ENCODE measurements around the gene FAM217B. TPM values are rescaled to one million over a fixed set of nuclear protein-coding genes. Genes with fewer than 3 reads are reported as not detected.

FAM217B gene
- total and polyA plus RNA-seq, 2 of the 8 experiments (the other 6 are each of a cell fraction or from before 2014, with no cell fraction given): 5.4 to 28.5 TPM

- peaks cover 0 to 3% (median 2%) of the 10 kb centered on the region in 4 experiments; a peak in 4 of 7 replicates for H3K4me1 ChIP-seq (replicated peaks in 1 of 4; ENCODE audit: control insufficient read depth in 3 of 4, insufficient read depth in 4 of 4, low read length in 3 of 4)
- no peak overlapping the region for H3K14ac ChIP-seq (ENCODE audit: insufficient read length)
- no peak overlapping the region for H2AK5ac ChIP-seq (ENCODE audit: low read depth, low read length)
- H3K18ac ChIP-seq (ENCODE audit: extremely low read depth, low read length): no peak overlapping the region
- no peak overlapping the region for H2BK120ac ChIP-seq (replicated peaks; ENCODE audit: low read depth, low read length)
- FAIRE-seq: no peak
- ChIA-PET POLR2A (ENCODE audit: partially characterized antibody) (interaction anchor here (0.5 kb wide), 1 partner anchor 16 kb away, joined by 4 read pairs; no protein-coding TSS in a partner anchor), CTCF (ENCODE audit: partially characterized antibody) (interaction anchor here (0.8 to 3.5 kb wide), 8 partner anchors 10 to 824 kb away, joined by 3 to 23 read pairs (median 3); no protein-coding TSS in a partner anchor)
- H2BK12ac ChIP-seq (ENCODE audit: low read depth, low read length): no peak overlapping the region
- no peaks in the 10 kb centered on the region for H3K79me2 ChIP-seq (ENCODE audit: control insufficient read depth in 1 of 2, insufficient read depth in 2 of 2, low read length in 2 of 2)
- no peak overlapping the region for H3K9ac ChIP-seq (replicated peaks in 1 of 4; ENCODE audit: extremely low read depth in 1 of 4, low read depth in 3 of 4, low read length in 3 of 4)
- H3K79me1 ChIP-seq (ENCODE audit: low read depth, low read length): no peaks in the 10 kb centered on the region
- WGBS, 2 experiments (ENCODE audit: extremely low coverage in 1 of 2, insufficient coverage in 1 of 2, insufficient read length in 1 of 2, insufficient replicate concordance in 2 of 2, low coverage in 1 of 2, low lambda C conversion rate in 2 of 2, missing lambda C conversion rate in 1 of 2): 88% methylated on average over 8 of the region's 8 CpGs; no CpG with 5 or more reads in 1 of the 2 experiments
- no peak overlapping the region for H3K27ac ChIP-seq (ENCODE audit: low read depth, low read length)
- H4K8ac ChIP-seq (ENCODE audit: extremely low read depth, insufficient read depth, low read length): no peak overlapping the region
- no peak overlapping the region for H2BK20ac ChIP-seq (ENCODE audit: low read length)
- H4K20me1 ChIP-seq (replicated peaks in 1 of 2; ENCODE audit: control insufficient read depth in 1 of 2, insufficient read depth in 2 of 2, low read length in 2 of 2): peaks cover 0 to 7% of the 10 kb centered on the region in 2 experiments
- H3K56ac ChIP-seq (replicated peaks; ENCODE audit: insufficient read length, low read depth, low read length): no peak overlapping the region
- TF ChIP-seq SP1 (IDR thresholded peaks at IDR 0.05; ENCODE audit: low read depth, low read length): no peak
- no peak for TF ChIP-seq ASH2L (IDR thresholded peaks at IDR 0.05; ENCODE audit: low read length)
- TF ChIP-seq CTBP2 (IDR thresholded peaks at IDR 0.05; ENCODE audit: borderline replicate concordance, insufficient read depth, insufficient read length, low read length): no peak
- TF ChIP-seq RBBP5 (IDR thresholded peaks at IDR 0.05; ENCODE audit: borderline replicate concordance, low read depth, low read length): no peak
- TF ChIP-seq TAF7 (optimal IDR thresholded peaks at IDR 0.05; ENCODE audit: borderline replicate concordance, low read depth, low read length): no peak
- TF ChIP-seq BCL11A (IDR thresholded peaks at IDR 0.05; ENCODE audit: low read depth in 2 of 2, low read length in 2 of 2): no peak
- no peak for TF ChIP-seq USF2 (IDR thresholded peaks at IDR 0.05; ENCODE audit: low read length)
- TF ChIP-seq EZH2 (IDR thresholded peaks at IDR 0.05; ENCODE audit: low read depth, low read length, severe bottlenecking): no peak
- TF ChIP-seq CBX5 (IDR thresholded peaks at IDR 0.05; ENCODE audit: low read depth, low read length): no peak
- H2AFZ ChIP-seq (ENCODE audit: low read length): no peak overlapping the region
- H3K23ac ChIP-seq (ENCODE audit: insufficient read length): no peak overlapping the region
- no peak overlapping the region for H3K4ac ChIP-seq (replicated peaks; ENCODE audit: insufficient read length, low read depth, low read length)
- no peak overlapping the region for H2BK15ac ChIP-seq (ENCODE audit: low read length)
- peaks cover 9 to 38% (median 30%) of the 10 kb centered on the region in 4 experiments for H3K27me3 ChIP-seq (replicated peaks in 1 of 4; ENCODE audit: control insufficient read depth in 3 of 4, extremely low read depth in 1 of 4, insufficient read depth in 3 of 4, low read length in 3 of 4)
- no peak overlapping the region for H3K4me3 ChIP-seq (ENCODE audit: extremely low read depth in 1 of 4, insufficient read depth in 2 of 4, low read depth in 3 of 4, low read length in 4 of 4)
- H3K9me3 ChIP-seq (ENCODE audit: insufficient read depth in 2 of 2, low read depth in 1 of 2, low read length in 1 of 2): peaks cover 5 to 19% of the 10 kb centered on the region in 2 experiments; a peak in 3 of 4 replicates
- H3K36me3 ChIP-seq (ENCODE audit: control insufficient read depth in 2 of 4, insufficient read depth in 4 of 4, low read length in 3 of 4): peaks cover 0 to 13% (median 0%) of the 10 kb centered on the region in 4 experiments; a peak in 2 of 8 replicates
- DNase-seq (ENCODE audit: low read depth in 1 of 2, low spot score in 2 of 2): no peak
- H3K4me2 ChIP-seq (ENCODE audit: insufficient read depth in 1 of 2, low read depth in 2 of 2, low read length in 2 of 2): no peak overlapping the region
- H4K91ac ChIP-seq (replicated peaks; ENCODE audit: insufficient read length, low read length): no peak overlapping the region
- H3K23me2 ChIP-seq (ENCODE audit: low read depth, low read length): peaks cover 14% of the 10 kb centered on the region
- H2BK5ac ChIP-seq (ENCODE audit: low read depth, low read length): no peak overlapping the region
- H4K5ac ChIP-seq (ENCODE audit: insufficient read length, low read depth, low read length): no peak overlapping the region
These were observed 4.6 kb upstream of the FAM217B start for GRCh38 chr20:59935457-59936185.

Data from H1 (cell line).